OCI-LY7 (cell line): ENCODE measurements around the gene LPIN3.
A peak's percentile ranks its signal among the peaks of the same experiment; 100 is the strongest.

Experiments used
- EZH2phosphoT487 ChIP-seq: fragments of 200-600 bp; sonication (generic); IDR thresholded peaks from 2 replicates; pipeline ENCODE4 v1.6.1; 2018; ENCODE audit warnings: low read depth, borderline replicate concordance, mild to moderate bottlenecking, mixed run types, antibody characterized with exemption, low read length, moderate library complexity, mixed read lengths
- TF ChIP-seq, protein P1 (sequence below): fragments of 200-600 bp; sonication (generic); conservative IDR thresholded peaks from 2 replicates; pipeline ENCODE4 v1.5.1; 2014; ENCODE audit warnings: mild to moderate bottlenecking, antibody characterized with exemption, low read length, moderate library complexity, mixed read lengths

DNA sequence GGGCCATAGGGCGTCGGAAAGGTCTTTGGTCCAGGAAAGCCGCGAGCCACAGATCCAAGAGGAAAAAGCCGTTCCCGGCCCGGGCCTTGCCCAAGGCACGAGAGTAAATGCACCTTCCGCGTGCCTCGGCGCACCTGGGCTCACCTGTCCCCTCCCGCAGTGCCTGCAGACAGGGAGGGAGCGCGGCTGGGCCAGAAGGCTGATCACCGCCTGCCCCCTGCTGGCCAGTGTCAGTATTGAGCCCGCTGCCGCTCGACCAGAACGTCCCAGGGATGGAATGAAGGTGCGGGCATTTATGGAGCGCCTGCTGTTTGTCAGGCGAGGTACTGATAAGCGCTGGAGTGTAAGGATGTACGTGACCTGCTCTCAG, 679 bp upstream of the LPIN3 start:
- TF ChIP-seq, protein P1, sequence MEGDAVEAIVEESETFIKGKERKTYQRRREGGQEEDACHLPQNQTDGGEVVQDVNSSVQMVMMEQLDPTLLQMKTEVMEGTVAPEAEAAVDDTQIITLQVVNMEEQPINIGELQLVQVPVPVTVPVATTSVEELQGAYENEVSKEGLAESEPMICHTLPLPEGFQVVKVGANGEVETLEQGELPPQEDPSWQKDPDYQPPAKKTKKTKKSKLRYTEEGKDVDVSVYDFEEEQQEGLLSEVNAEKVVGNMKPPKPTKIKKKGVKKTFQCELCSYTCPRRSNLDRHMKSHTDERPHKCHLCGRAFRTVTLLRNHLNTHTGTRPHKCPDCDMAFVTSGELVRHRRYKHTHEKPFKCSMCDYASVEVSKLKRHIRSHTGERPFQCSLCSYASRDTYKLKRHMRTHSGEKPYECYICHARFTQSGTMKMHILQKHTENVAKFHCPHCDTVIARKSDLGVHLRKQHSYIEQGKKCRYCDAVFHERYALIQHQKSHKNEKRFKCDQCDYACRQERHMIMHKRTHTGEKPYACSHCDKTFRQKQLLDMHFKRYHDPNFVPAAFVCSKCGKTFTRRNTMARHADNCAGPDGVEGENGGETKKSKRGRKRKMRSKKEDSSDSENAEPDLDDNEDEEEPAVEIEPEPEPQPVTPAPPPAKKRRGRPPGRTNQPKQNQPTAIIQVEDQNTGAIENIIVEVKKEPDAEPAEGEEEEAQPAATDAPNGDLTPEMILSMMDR = peak; percentile 97
- no peak for TF ChIP-seq EZH2phosphoT487
